HG02571 (cell line): Measurements from ENCODE around the gene CREB5.

ENCODE experiments used
- ATAC-seq: cut with Tn5 transposase; IDR thresholded peaks from one replicate; pipeline ENCODE4 v1.9.1; 2021; ENCODE audit warnings: mild to moderate bottlenecking, moderate library complexity; ENCODE audit not compliant: unreplicated experiment

The CREB5 gene

DNA sequence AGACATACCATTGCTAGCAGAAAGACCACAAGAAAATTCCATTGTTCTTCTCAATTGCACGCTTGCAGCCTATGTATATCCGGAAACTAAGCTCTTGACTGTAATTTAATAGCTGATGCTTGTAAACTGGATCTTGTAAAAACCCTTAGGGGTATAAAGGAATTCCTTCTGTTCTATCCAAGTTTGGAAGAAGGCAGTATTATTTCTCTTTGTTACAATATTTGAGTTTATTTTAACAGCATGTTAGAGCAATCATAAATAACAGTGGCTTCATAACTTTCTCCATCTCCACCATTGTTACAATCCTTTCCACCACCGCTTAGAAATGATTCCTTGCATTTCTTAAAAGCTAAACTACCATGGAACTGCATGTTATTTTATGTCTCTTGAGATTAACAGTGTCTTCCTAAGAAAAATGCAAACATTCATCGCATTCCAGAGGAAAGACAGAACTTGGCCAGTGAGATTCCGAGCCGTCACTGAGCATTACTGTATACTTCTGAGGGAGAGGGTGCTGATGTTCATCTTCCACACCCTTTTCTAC, 453.4 kb downstream of the CREB5 start:
- no peak for ATAC-seq

GRCh38 chr7:28868712-28869111, 456.4 kb downstream of the CREB5 start:
- ATAC-seq = no peak

DNA sequence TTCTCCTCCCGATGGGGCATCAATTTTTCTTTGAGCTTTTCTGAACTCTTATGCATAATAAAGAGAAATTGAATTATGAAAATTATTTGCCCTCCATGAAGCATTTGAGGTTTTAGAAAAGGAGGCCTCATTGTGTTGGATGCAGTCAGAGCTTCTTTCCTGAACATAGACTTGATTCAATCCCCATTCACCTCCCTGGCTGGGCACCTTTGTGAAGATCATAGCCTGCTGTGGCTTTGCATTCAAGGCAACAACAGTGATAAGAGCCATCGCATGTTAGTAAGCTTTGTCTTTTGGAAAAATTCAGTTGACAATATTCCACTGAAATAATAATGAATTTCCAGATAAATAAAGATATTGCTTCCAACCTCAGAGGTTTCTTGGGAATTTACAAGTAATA, 458.8 kb downstream of the CREB5 start:
- ATAC-seq = no peak

DNA sequence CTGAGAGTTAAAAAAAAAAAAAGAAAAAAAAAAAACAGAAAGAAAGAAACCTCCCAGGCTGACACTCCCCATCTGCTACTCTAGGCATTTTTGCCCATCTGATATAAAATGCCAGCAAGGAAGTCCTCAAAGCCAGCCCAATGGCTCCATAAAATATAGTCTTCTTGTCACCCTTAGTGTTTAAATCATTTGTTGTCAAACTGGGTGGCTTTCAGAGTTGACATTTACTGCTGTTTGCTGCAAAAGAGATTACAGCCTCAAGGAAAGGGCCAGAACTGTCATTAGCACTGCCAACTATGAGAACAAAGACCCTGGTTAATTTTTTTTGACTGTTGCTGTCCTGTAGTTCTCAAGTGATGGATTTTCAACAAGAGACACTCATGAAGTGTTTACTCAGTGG, 459.3 kb downstream of the CREB5 start:
- no peak for ATAC-seq

DNA sequence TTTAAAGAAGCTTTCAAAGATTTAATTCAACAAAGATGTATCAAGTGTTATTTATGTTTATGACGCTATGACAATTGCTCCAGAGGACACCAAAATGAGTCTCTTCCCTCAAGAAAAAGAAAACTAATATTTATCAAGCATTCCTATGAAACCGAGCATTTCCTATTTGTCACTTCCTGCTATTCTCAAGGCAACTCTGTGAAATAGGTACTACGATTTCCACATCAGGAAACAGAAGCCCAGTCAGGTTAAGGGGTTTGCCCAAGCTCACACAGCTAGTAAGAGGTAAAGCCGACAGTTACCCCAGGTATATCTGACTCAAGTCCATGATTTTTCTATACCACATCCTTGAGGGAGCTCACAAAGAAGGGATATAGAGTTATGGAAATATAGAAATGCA, 459.9 kb downstream of the CREB5 start:
- ATAC-seq = no peak

- ATAC-seq = no peak
Measured at GRCh38 chr7:28873365-28873764, 461.0 kb downstream of the CREB5 start.

DNA sequence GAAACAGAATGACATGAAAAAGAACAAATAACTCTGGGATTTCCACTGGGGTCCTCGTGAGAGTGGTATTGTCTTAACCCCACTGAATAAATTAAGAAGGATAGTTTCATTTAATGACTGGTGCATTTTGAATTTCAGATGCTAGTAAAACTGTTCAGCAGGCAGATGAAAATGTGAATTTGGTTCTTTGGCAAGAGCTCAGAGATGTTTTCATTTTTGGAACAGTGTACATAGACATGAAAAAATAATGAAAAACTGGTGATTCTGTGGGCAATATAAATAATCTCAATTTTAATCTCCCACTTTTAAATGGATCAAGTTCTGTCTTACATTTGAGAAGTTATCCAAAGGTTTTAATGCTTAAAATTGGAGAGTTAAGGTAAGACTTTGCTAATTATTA, 461.7 kb downstream of the CREB5 start:
- ATAC-seq = no peak
